ENCODE measurements around the gene MAN2A1.

DNA sequence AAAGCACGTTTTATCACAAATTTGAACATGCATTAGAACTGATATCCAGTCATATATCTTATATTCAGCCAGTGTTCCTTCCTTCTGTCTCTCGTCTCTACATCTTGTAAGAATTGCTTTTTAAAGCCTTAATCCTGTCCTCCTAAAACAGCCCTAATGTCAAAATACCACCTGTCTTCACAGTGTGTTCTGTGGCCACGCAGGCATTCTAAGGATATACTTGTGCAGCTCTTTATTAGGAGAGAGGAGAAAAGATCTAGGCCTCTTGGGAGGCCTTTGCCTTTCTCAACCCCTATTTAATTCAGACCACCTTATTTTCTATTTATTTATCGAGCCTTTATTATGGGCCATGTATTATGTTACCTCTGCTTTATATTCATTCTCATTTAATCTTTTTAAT, 78.3 kb downstream of the MAN2A1 start:
- TF ChIP-seq, protein P1, sequence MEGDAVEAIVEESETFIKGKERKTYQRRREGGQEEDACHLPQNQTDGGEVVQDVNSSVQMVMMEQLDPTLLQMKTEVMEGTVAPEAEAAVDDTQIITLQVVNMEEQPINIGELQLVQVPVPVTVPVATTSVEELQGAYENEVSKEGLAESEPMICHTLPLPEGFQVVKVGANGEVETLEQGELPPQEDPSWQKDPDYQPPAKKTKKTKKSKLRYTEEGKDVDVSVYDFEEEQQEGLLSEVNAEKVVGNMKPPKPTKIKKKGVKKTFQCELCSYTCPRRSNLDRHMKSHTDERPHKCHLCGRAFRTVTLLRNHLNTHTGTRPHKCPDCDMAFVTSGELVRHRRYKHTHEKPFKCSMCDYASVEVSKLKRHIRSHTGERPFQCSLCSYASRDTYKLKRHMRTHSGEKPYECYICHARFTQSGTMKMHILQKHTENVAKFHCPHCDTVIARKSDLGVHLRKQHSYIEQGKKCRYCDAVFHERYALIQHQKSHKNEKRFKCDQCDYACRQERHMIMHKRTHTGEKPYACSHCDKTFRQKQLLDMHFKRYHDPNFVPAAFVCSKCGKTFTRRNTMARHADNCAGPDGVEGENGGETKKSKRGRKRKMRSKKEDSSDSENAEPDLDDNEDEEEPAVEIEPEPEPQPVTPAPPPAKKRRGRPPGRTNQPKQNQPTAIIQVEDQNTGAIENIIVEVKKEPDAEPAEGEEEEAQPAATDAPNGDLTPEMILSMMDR (IDR thresholded peaks at IDR 0.05; ENCODE audit: poor library complexity, severe bottlenecking): no peak
- TF ChIP-seq TAF1 (IDR thresholded peaks at IDR 0.05; ENCODE audit: low read depth): no peak
- no peak for TF ChIP-seq EP300 (conservative IDR thresholded peaks at IDR 0.05; ENCODE audit: poor library complexity, severe bottlenecking)
- no peak for TF ChIP-seq EZH2 (IDR thresholded peaks at IDR 0.05; ENCODE audit: borderline replicate concordance, insufficient read depth, low read length, poor library complexity, severe bottlenecking)
- no peak for TF ChIP-seq POLR2AphosphoS5 (IDR thresholded peaks at IDR 0.05)

Data from neural cell (in vitro differentiated cells).